Measurements from ENCODE around the gene FBXO41.

- no peak for TF ChIP-seq CTCF (conservative IDR thresholded peaks at IDR 0.05; ENCODE audit: low read length)
- TF ChIP-seq EZH2phosphoT487 (IDR thresholded peaks at IDR 0.05; ENCODE audit: borderline replicate concordance, low read depth, low read length), result no peak
These were observed 30.2 kb upstream of the FBXO41 start for GRCh38 chr2:73314441-73314840.

Measured in OCI-LY7 (cell line).